Measurements from ENCODE around the gene DESI2.
A peak's percentile ranks its signal among the peaks of the same experiment; 100 is the strongest.
"Not testable (repeated sequence)": the region's sequence is repeated elsewhere in the genome, so short reads cannot be mapped to it uniquely, and the experiment has no call there.

Gene DESI2

DNA sequence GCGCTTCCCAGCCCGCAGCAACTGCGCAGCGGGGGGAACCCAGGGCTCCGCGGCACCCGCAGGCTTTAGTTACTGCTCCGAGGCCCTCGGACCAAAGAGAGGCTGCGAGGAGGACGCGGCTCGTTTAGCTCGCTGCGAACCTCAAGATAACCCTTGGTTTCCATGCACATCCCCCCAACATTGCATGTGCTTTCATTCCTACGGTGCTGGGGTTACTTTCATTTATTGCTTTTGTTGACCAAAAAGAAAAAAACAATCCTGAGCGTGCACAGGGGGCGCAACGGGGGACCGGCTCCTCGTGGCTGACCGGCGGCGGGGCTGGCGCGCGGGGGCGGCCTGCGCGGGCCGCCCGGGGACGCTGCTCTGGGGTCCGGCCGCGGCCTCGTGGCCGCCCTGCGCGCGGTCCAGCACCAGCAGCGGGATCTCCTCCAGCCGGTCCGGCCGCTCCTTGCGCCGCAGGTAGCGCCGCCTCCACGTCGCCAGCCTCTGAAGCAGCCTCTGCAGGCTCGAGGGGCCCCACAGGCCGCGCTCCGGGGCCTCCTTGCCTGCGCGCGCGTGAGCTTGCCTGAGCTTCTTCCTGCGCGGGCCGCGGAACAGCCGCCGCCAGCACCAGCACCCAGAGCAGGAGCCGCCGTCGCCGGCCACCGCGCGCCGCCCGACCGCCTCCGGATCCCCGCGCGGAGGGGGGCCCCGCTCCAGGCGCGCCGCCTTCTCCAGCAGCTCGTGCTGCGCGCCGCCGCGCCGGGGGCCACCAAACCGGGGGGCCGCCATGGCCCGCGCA lies 77.4 kb downstream of the DESI2 start:
- Histone ChIP-seq H3K27ac (peak overlapping the region; percentile 89), H4K20me1 (no peaks in the 10 kb centered on the region), H3K9ac (peak overlapping the region; percentile 84), H3K9me3 (peaks cover 19% of the 10 kb centered on the region), H3K36me3 (0 out of 2 replicates have a peak, but pooled peaks cover 4% of the 10 kb centered on the region), H3K4me3 (peak overlapping the region; percentile 71), H3K27me3 (peaks cover 32% of the 10 kb centered on the region), H3K4me1 (peaks cover 25% of the 10 kb centered on the region), H3K4me2 (peak overlapping the region; percentile 97)
- no peak for TF ChIP-seq Cebpa-rat (IDR thresholded peaks at IDR 0.05)

DNA sequence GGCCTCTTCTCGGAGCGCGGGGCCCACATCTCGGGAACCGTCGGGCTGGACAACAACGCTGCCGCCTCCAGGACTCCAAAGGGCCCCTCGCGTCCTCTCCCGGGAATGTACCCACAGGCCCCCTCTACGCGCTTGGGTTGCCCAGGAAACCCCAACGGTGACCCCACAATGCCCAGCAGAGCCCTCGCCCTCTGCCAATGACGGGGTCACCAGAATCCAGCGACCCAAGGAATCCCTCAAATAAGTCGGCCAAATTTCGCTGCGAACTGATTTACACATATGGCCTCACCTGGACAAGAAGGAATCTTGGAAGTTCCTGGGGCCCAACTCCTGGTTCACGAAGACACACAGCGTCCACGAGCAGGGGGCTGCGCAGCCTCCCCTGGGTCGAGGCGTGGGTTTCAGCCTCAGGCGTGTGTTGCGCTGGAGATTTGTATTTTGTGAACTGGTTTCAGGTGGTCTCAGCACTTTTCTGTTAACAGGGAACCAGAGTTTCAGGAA lies 78.1 kb downstream of the DESI2 start:
- Histone ChIP-seq H3K4me2 (peak overlapping the region; percentile 97), H3K36me3 (0 out of 2 replicates have a peak, but pooled peaks cover 4% of the 10 kb centered on the region), H3K4me1 (peaks cover 29% of the 10 kb centered on the region), H4K20me1 (no peaks in the 10 kb centered on the region), H3K9me3 (peaks cover 25% of the 10 kb centered on the region), H3K4me3 (peak overlapping the region; percentile 71), H3K27ac (peak overlapping the region; percentile 89), H3K27me3 (peaks cover 32% of the 10 kb centered on the region), H3K9ac (peak overlapping the region; percentile 84)
- no peak for TF ChIP-seq Cebpa-rat (IDR thresholded peaks at IDR 0.05)

DNA sequence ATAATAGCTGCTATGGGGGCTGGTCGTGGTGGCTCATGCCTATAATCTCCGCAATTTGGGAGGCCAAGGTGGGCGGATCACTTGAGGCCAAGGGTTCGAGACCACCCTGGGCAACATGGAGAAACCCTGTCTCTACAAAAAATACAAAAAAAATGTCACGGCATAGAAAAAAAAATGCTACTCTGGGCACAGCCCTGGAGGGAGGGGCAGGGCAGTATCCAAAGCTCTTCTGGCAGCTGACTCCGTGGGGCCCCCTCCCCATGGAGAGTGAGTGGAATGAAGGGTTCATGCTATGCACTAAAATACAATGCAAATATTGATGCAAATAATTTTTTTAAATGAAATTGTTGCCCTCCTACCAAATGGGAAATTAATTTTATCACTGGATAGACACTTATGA lies 78.7 kb downstream of the DESI2 start:
- Histone ChIP-seq H3K9ac (no peak overlapping the region), H3K27me3 (peaks cover 32% of the 10 kb centered on the region), H3K4me1 (peaks cover 34% of the 10 kb centered on the region), H4K20me1 (no peaks in the 10 kb centered on the region), H3K9me3 (peaks cover 32% of the 10 kb centered on the region), H3K4me3 (no peak overlapping the region), H3K27ac (no peak overlapping the region), H3K4me2 (no peak overlapping the region), H3K36me3 (0 out of 2 replicates have a peak, but pooled peaks cover 4% of the 10 kb centered on the region)
- no peak for TF ChIP-seq Cebpa-rat (IDR thresholded peaks at IDR 0.05)

DNA sequence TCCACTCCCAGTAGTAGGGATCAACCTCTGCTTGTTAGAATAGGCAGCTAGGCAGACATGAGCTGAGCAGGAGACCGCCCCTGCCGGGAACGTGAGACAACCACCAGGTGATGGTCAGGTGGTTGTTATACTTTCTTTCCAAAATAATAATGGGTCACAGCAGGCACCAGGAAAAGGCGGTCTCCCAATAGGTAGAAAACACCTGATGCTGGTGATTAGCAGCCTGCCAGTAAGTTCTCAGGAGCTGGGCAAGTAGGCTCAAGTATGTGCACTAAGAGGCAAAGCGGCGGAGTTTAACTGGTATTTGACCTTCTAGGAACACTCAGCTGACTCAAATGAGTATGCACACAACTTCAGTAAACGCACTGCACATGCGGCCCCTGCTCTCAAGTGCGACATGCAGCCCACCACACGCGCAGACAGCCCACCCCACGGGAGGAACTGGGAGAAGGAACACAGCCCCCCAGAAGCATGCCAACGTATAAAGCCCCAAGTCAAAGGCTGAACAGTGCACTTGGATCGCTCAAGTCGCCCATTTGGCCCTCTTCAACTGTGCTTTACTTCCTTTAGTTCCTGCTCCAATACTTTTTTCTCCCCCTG lies 80.0 kb downstream of the DESI2 start:
- TF ChIP-seq Cebpa-rat (IDR thresholded peaks at IDR 0.05), result no peak
- H3K4me3 ChIP-seq, result no peak overlapping the region
- no peak overlapping the region for H3K4me2 ChIP-seq
- H3K27me3 ChIP-seq, result peaks cover 32% of the 10 kb centered on the region
- no peak overlapping the region for H3K9ac ChIP-seq
- peaks cover 34% of the 10 kb centered on the region for H3K9me3 ChIP-seq
- 0 out of 2 replicates have a peak, but pooled peaks cover 4% of the 10 kb centered on the region for H3K36me3 ChIP-seq
- H3K27ac ChIP-seq, result no peak overlapping the region
- H4K20me1 ChIP-seq, result no peaks in the 10 kb centered on the region
- H3K4me1 ChIP-seq, result peaks cover 34% of the 10 kb centered on the region

DNA sequence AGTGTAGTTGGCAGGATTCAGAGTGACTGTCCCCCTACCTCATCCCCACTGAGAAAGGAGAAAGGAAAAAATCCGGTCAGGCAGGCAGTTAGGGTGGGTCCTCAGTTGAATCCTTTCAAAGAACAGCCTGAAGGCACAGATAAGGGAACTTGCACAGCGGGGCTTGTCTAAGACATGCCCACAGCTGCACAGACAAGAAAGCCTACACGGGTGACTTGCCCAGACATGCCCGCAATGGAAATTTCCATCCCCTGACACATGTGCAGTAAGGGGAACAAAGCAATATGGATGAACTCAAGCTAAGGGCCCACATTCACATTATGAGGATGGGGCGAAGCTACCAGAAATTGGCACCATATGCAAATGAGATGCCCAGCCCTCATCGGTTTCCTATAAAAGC lies 82.5 kb downstream of the DESI2 start:
- H3K27ac ChIP-seq, result peak overlapping the region; percentile 78
- peak overlapping the region; percentile 13; the same call in 1 of the 2 replicates for H3K4me2 ChIP-seq
- no peak overlapping the region for H3K4me3 ChIP-seq
- 0 out of 2 replicates have a peak, but pooled peaks cover 4% of the 10 kb centered on the region for H3K36me3 ChIP-seq
- no peak for TF ChIP-seq Cebpa-rat (IDR thresholded peaks at IDR 0.05)
- H3K27me3 ChIP-seq, result peaks cover 17% of the 10 kb centered on the region
- H3K4me1 ChIP-seq, result peaks cover 23% of the 10 kb centered on the region
- H4K20me1 ChIP-seq, result no peaks in the 10 kb centered on the region
- H3K9ac ChIP-seq, result no peak overlapping the region
- H3K9me3 ChIP-seq, result peaks cover 34% of the 10 kb centered on the region

DNA sequence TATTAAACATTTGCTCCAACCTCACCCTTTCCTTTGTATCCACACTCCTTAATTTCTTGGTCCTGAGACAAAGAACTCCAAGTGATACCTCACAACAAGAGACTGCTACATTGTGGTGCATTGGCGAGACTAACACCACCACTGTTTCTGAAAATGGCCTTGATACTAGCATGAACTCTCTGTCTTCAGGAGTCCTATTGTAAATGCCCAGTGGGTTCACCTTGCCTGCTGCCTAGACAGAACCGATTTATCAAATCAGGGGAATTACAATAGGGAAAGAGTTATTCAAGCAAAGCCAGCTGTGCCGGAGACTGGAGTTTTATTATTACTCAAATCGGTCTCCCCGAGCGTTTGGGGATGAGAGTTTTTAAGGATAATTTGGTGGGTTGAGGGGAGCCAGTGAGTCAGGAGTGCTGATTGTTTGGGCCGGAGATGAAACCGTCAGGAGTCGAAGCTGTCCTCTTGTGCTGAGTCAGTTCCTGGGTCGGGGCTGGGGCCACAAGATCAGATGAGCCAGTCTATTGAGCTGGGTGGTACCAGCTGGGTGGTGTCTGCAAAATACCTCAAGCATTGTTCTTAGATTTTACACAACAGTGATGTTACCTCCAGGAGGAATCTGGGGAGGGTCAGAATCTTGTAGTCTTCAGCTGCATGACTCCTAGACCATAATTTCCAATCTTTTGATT lies 83.1 kb downstream of the DESI2 start:
- no peak for TF ChIP-seq Cebpa-rat (IDR thresholded peaks at IDR 0.05)
- no peak overlapping the region for H3K4me2 ChIP-seq
- H3K9me3 ChIP-seq, result peaks cover 34% of the 10 kb centered on the region
- H3K27me3 ChIP-seq, result peaks cover 11% of the 10 kb centered on the region
- H3K27ac ChIP-seq, result peak overlapping the region; percentile 78
- H3K9ac ChIP-seq, result no peak overlapping the region
- no peak overlapping the region for H3K4me3 ChIP-seq
- H3K4me1 ChIP-seq, result peaks cover 17% of the 10 kb centered on the region
- 0 out of 2 replicates have a peak, but pooled peaks cover 4% of the 10 kb centered on the region for H3K36me3 ChIP-seq
- no peaks in the 10 kb centered on the region for H4K20me1 ChIP-seq

DNA sequence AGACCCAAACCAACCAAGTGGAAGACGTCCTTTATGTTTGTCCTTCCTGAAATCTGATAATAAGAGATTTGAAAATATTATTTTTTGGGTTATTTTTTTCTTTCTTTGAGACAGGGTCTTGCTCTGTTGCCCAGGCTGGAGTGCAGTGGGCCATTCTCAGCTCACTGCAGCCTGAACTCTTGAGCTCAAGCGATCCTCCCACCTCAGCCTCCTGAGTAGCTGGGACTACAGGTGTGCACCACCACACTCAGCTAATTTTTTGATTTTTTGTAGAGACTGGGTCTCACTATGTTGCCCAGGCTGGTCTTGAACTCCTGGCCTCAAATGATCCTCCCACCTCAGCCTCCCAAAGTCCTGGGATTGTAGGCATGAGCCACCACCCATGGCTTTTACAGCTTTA lies 86.2 kb downstream of the DESI2 start:
- H4K20me1 ChIP-seq, H3K36me3 ChIP-seq, H3K4me3 ChIP-seq, H3K4me2 ChIP-seq, H3K27me3 ChIP-seq, H3K9ac ChIP-seq, H3K27ac ChIP-seq: not testable (repeated sequence)
- peaks cover 27% of the 10 kb centered on the region for H3K9me3 ChIP-seq
- H3K4me1 ChIP-seq, result peaks cover 15% of the 10 kb centered on the region

DNA sequence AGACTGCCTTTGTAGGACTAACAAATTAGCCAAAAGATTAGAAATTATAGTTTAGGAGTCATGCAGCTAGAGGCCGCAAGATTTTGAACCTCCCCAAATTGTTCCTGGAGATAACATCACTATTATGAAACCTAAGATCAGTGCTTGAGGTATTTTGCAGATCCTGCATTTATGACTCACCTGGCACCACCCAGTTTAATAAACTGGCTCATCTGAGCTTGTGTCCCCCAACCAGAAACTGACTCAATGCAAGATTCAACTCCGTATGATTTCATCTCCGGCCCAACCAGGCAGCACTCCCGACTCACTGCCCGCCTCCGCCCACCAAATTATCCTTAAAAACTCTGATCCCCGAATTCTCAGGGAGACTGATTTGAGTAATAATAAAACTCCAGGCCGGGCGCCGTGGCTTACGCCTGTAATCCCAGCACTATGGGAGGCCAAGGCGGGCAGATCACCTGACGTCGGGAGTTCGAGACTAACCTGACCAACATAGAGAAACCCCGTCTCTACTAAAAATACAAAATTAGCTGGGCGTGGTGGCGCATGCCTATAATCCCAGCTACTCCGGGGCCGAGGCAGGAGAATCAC lies 87.2 kb downstream of the DESI2 start:
- not testable (repeated sequence) for H3K27me3 ChIP-seq, H3K4me2 ChIP-seq, H3K4me3 ChIP-seq, H3K9ac ChIP-seq, H3K36me3 ChIP-seq, H4K20me1 ChIP-seq, H3K27ac ChIP-seq
- H3K9me3 ChIP-seq, result peaks cover 17% of the 10 kb centered on the region
- H3K4me1 ChIP-seq, result peaks cover 11% of the 10 kb centered on the region

DNA sequence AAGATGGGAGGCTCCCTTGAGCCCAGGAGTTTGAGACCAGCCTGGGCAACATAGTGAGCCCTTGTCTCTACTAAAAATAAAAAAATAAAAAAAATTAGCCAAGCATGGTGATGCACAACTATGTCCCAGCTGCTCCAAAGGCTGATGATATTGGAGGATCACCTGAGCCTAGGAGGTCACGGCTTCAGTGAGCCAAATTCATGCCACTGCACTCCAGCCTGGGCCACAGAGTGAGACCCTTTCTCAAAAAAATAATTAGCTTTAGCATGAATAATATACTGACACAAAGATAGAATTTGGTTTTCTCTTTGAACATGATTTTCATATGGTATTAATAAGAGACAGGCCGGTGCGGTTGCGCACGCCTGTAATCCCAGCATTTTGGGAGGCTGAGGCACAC lies 88.8 kb downstream of the DESI2 start:
- no peak overlapping the region for H3K4me2 ChIP-seq
- H3K4me1 ChIP-seq, result no peaks in the 10 kb centered on the region
- no peak for TF ChIP-seq Cebpa-rat (IDR thresholded peaks at IDR 0.05)
- H3K9me3 ChIP-seq, result peaks cover 1% of the 10 kb centered on the region
- no peak overlapping the region for H3K4me3 ChIP-seq
- H4K20me1 ChIP-seq, result no peaks in the 10 kb centered on the region
- no peaks in the 10 kb centered on the region for H3K27me3 ChIP-seq
- no peaks in the 10 kb centered on the region for H3K36me3 ChIP-seq
- H3K27ac ChIP-seq, result no peak overlapping the region
- H3K9ac ChIP-seq, result no peak overlapping the region
